Stimulated activated CD8-positive, alpha-beta memory T cell treated with anti-CD3 and anti-CD28 coated beads, Interleukin-7, amount 100 ng/mL, for 48 hours (primary cell): ENCODE measurements around the gene TFPI2.

ENCODE experiments used
- DNase-seq, 2 donors: peaks; one replicate each; pipeline ENCODE4 v3.0.0-alpha.2; 2020; ENCODE audit warnings: low read depth in 1 of 2; ENCODE audit errors: extremely low read depth in 1 of 2

TFPI2 gene

DNA sequence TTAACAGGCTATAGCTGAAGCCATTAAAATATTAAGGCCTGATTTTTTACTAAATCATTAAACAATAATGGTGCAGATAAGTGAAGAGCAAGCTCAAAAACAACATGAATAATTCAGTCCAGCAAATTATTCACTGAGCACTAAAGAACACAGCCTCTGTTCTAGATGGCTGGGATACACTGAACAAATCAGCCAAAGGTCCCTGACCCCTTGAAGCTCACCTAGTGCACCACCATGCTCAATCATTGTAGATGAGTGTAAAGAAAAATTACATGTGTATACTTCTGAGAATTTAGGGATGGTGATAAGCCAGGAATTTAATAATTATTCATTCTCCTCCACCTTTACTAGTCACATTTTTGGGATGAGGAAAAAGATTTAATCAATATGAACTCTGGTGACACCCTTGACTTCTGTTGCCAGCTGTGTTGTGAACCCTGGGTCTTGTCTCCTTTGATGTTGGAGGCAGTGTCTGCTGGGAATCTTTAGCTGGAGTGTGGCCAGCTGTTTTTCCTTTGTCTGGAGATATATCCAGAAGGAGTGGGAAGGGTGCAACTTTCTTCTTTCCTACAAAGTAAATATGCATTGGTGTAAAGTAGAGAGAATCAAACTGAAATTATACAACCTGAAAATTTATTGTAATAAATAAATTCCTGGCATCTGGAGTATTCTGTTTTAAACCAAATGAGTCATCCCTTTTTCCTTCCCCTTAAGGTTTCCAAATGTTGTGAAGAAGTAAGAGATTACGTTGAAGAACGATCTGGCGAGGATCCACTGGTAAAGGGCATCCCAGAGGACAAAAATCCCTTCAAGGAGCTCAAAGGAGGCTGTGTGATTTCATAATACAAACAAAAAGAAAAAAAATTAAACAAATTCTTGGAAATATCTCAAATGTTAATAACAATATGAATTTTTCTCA, 19.8 kb upstream of the TFPI2 start:
- no peak for DNase-seq

DNA sequence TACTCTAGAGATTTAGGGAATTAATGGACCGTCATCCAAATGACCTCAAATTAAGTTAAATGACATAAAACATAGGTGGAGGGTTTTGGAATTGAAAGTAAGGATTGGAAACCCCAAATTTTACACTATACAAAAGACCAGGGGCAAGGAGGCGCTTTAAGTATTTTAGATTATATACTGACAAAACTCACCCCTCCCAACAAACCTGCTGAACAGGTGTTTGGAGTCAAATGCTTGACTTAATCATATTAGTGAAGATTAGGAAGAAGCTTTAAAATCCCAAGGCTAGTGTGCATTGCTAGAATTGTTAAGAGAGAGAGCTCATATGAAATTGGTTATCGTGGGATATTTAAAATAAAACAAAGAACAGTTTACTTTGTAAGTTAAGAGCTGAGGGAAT, 15.7 kb upstream of the TFPI2 start, which contains the start of gene GNGT1:
Gene GNGT1 (plus strand): TSS at position 301 of the 400 bp plus-strand sequence. CDS start 180 bp downstream, outside the sequence.
- no peak for DNase-seq

DNA sequence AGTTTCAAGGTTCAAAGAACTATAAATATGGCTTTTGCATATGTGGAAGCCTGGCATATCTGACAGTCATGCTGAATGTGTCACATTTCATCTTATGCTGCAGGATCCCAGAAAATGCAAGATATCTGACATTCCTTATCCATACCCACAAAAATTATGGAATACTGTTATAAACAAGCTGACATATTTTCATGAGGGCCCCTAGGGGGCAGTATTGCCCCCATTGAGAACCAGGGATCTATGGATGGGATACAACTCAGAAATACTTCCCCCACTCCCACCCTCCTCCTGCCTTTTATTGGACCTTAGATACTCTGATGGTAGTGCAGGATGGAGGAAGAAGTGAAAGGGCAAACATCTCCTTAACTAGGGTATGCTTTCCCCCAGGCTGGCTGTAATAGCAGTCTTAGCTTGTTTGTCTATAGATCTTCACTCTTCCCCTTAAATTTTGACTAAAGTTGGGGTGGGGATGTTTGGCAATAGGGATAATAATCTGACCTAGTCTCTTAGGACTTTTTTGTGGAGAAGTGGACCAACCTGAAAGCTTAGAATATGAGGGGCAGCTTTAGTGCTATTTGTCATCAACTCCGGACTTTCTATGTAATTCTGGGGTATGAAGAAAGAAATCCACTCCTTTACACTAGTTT, 12.3 kb upstream of the TFPI2 start:
- no peak for DNase-seq

DNA sequence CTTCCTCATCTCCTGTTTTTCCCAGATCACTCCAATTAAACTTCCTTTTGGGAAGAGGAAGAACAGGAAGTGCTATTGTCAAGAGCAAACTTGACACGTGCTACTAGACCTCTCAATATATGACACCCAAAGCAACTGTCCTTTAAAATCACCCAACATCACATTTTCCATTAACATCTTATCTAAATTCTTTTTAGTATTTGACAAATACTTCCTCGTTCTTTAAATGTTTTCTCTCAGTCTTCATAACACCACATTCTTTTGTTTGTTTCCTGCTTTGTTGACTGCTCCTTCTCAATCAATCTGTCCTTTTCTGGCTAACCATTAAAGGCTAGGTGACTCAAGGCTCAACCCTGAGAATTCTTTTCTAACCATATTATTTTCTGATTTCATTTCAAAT, 7.1 kb upstream of the TFPI2 start:
- no peak for DNase-seq

DNA sequence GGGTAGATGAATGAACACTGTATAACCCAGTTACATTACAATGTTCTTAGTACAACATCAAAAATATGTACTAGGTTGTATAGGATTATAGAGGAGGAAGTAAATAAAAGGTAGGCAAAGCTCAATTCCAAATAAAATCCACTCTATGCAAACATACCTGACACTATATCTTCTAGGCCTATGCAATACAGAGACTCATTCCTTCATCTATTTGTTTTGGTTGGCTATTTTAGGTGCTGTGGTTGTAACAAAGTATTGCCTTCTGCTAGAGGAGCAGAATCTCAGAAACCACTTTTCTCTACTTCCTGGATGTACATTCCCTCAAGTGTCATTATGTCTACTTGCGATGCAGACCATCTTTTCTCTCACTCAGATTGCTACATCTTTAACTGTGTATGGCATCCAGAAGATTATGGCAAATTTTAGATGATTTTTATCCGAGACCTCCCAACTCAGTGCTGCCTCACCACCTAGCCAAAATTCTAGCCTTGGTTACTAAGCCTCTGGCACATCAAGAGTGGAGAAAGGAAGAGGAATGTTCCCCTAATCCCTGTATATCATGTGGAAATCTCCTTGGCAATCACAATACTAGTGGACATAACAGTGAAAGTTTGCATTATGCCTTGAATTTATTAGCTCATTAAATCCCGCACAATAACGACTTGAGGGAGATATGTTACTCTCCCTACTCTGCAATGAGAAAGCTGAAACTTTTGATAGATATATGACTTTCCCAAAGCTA, 5.5 kb upstream of the TFPI2 start:
- no peak for DNase-seq

DNA sequence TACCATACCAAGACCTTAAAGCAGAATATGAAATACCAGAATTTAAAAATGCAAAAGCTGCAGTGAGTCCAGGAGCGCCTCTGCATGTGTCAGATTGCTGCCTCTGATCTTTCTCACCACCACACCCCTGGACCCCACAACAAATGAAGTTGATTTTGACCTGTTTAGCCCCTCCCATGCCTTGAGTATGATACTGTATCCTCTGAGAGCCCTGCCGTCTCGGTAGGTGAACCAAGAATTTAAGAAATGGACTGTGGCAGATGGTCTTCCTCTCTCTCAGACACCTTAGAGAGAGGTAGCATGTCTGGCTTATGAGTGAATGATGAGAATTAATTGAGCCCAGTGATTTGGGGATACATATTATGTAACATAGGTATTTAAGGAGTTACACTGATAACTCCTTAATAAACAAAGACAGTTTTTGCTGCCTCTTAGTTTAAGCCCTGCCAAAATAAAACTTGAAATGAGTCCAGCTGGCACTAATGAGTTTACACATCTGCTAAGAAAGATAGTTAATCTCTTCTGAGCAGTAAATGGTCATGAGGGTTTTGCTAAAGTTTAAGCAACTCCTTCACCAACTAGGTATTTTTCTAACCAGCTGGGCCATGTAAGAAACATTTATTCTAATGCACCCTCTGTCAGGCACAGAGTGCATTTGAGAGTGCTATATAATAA, 4.5 kb upstream of the TFPI2 start:
- no peak for DNase-seq

DNA sequence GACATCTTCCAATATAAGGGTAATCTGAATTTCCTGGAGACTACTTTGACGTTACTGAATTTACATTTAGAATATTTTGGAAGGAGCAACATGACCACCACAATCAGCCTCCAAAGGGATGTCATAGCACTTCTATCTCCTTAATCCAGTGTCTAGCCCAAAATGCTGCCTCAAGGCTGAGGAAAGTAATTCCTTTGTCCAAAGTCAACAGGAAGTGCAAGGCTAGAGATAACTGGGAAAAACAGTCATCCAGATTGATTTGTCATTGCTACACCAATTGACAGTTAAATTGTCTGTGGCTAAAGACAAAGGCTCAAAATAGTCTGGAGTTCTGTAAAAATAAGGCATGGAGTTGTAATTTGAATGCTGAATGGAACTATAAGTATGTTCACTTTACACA, 3.9 kb upstream of the TFPI2 start:
- no peak for DNase-seq

DNA sequence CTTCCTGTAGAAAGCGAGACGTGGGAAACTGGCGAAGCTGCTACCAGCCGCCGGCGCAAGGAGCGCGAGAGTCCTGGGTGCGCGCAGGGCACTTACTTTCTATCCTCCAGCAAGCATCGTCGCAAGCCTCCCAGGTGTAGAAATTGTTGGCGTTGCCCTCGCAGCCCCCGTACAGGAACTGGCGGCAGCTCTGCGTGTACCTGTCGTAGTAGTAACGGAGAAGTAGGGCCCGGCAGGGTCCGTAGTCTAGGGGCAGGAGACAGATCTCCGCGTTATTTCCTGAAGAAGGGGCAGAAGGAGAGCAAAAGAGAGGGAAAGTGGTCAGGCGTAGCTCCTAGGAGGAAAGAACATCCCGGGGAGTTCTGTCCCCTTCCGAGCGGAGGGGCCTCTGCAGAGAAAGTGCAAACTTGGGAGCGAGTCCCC, 501 bp downstream of the TFPI2 start:
- no peak for DNase-seq

DNA sequence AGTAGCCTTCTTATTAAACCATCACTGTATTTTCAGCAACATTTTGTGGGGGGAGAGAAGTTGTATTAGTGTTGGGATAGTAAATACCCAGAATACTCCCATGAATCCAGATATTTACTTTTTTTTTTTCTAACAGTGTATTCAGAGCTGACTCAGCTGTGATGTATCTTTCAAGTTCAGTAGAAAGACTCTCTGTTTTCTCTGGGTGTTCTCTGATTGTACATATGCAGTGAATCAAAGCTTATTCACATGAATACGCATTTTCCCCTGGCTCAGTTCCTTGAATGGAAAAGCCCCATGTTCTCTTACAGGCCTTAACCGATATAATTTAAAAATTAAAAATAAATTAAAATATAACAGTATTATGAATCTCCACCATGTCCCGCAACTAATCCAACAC, 1.3 kb downstream of the TFPI2 start:
- DNase-seq = no peak

DNA sequence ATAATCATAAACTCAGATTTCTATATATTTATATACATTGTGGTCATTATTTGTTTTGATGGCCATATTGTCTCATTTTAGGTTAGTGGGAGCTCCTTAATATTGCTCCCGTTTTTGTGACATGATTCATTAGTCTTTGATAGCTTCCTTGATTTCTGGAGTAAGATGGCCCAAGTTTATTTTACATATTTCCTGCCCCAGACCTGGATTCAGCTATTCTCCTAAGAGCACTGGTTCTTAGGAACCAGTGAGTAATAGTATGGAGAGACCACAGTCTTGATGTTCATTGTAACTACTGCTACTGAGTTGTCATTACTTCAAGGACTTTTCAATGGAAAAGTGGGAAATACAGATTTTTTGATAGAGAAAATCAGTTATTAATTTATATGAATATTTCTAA, 6.0 kb downstream of the TFPI2 start:
- no peak for DNase-seq

DNA sequence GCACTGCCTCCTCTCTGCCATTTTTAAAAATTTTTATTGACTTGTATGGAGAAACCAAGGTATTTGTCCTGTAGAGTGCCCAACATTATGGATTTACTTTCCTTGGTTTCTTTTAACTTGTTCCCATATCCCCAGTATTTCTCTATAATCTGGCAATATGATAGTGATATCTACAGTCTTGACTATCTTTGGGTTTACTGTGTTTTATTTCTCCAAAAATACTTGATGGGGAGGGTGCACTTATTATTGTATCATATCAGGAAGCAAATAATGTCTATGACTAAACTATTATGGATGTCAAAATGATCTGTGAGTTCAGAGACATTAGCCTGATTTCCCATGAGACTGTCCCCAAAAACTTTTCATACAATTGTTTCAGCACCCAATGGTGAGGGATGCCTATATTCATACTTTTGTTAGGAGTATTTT, 6.6 kb downstream of the TFPI2 start:
- DNase-seq = no peak

DNA sequence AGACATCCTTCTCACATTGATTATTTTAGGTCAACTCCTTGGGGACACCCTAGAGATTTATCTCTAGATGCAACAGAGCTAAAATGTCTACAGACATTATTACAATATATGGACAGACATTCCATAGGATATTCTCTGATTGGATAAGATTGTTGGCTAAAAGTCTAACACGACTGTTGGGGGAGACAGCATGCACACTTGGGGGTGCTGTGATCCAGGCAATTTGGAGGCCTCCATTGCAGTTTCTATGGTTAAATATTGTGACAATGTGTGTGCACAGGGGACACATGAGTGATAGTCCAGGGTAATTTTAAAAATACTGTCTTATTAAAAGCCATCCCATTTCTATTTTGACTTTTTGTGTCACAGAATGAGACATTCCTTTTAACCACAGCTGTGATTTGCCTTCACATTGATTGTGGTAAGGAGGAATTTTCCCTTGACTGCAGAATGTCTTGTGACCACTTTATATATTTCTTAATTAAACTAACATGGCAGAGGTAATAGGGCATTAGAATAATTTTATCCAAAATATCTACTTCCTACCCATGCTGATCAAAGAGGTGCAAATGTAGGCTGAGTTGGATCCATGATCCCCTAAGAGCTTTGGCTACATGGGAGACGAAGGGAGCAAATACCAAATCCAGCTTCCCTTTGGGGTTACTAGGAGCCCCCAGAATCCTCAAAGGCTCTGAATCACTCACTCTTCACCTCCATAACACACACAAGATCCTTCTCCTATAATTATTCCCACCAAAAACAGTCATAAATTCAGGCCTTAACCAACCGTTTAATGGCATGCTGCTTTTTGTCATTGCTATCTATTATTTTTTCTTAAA, 7.3 kb downstream of the TFPI2 start:
- no peak for DNase-seq

DNA sequence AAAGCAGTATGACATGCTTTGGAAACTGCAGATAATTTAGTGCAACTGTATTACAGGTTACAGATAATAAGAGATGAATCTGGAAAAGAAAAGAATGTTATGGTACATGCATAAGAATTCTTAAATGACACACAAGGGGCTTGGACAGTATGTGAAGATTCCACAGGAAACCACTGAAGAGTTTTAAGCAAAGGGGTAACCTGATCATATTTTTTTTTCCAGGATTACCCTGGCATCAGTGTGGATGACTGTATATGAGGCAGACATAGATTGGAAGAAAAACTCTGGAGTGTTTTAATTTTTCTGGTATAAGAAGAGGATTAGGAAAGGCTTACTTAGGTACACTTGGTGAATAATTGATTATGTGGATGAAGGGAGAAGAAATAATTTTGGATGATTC, 8.1 kb downstream of the TFPI2 start:
- no peak for DNase-seq

DNA sequence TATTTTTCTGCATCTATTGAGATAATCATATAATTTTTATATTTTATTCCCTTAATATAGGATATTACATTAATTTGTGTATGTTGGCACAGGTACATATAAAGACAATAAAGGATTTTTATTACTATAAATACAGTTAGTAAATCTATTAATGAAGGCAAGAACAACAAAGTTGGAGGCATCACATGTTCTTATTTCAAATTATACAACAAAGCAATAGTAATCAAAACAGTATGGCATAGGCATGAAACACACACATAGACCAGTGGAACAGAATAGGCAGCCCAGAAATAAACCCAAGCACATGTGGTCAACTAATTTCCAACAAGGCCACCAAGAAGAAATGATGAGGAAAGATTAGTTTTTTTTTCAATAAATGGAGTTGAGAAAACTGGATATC, 11.2 kb downstream of the TFPI2 start:
- DNase-seq = no peak

DNA sequence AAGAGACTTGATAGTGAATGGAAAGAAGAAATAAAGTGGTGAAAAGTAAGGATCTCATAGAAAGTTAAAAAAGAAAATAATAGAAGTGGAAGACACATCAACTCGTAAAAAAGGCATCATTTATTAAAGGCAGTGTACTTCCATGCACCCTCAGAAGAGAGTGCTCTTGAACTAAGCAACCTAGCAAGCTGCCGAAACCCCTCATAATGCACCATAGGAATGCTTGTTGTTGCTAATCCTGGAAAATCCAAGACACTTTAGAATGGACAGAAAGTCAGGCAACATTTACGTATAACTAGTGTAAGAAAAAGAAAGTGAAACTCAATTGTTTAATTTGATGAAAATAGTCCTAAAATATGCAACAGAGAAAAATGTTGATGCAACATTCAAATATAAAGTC, 12.8 kb downstream of the TFPI2 start:
- no peak for DNase-seq

DNA sequence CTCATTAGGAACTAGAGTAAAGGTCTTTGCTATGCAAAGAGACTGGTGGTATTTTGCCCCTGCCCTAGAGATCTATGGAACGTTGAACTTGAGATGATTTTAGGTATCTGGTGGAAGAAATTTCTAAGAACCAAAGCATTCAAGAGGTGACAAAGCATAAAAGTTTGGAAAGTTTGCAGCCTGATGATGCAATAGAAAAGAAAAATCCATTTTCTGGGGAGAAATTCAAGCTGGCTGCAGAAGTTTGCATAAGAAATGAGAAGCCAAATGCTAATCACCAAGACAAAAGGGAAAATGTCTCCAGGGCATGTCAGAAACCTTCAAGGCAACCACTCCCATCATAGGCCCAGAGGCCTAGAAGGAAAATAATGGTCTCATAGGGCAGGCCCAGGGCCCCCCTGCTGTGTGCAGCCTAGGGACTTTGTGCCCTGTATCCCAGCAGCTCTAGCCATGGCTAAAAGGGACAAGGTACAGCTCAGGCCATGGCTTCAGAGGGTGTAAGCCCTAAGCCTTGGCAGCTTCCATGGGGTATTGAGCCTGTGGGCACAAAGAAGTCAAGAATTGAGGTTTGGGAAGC, 16.5 kb downstream of the TFPI2 start:
- no peak for DNase-seq

DNA sequence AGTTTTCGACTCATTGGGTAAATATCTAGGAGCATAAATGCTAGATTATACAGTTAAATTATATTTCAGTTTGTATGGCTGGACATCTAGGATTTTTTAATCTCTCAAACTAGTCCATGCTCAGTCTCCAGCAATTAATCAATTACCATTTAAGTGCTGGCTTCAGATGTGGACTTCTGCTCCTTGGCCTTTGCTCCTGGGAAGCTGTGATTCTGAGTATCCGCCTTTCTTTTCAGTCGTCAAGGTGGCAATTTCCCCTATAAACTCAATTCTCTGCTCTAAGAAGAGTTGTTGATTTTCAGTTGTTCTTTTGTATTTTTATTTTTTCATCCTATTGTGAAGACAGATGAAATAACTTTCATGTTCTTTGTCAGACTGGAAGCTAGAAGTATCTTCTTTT, 23.7 kb downstream of the TFPI2 start:
- DNase-seq = no peak

DNA sequence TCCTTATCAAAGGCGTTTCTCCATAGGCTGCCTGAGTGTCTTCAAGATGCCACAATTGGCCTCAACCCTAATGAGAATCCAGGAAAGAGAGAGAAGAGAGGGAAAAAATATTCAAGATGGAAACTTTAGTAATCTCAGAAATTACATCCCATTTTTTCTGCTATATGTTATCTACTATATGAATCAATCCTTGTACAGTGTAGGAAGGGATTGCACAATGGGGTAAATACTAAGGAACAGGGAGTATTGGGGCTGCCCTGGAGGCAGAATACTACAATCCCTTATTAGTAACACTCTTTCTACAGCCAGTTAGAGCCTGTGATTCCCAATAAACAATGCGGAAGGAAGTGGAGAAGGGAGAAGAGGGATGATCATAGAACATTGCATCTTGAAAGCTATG, 27.9 kb downstream of the TFPI2 start:
- DNase-seq = no peak

DNA sequence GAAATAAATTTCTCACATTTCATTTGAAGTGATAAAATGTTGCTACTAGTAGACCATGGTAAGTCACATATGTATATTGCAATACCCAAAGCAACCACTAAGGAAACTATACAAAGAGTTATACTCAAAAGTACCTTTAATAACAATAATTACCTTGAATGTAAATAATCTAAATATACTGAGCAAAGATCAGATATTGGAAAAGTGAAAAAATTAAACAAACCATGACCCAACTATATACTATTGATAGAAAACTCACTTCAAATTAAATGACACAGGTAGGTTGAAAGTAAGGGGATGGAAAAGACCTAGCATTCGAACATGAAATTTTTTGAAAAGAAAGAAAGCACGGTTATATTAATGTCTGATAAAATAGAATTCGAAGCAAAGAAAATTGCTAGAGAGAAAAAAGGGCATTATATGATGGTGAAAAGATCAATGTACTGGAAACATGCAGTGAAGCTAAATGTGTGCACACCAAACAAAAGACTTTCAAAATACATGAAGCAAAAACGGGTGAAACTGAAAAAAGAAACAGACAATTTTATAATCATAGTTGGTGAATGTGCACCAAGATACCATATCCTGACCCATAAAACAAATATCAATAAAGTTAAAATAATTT, 29.1 kb downstream of the TFPI2 start:
- no peak for DNase-seq
